ENCODE results near the gene GRIA4.

The GRIA4 gene

DNA sequence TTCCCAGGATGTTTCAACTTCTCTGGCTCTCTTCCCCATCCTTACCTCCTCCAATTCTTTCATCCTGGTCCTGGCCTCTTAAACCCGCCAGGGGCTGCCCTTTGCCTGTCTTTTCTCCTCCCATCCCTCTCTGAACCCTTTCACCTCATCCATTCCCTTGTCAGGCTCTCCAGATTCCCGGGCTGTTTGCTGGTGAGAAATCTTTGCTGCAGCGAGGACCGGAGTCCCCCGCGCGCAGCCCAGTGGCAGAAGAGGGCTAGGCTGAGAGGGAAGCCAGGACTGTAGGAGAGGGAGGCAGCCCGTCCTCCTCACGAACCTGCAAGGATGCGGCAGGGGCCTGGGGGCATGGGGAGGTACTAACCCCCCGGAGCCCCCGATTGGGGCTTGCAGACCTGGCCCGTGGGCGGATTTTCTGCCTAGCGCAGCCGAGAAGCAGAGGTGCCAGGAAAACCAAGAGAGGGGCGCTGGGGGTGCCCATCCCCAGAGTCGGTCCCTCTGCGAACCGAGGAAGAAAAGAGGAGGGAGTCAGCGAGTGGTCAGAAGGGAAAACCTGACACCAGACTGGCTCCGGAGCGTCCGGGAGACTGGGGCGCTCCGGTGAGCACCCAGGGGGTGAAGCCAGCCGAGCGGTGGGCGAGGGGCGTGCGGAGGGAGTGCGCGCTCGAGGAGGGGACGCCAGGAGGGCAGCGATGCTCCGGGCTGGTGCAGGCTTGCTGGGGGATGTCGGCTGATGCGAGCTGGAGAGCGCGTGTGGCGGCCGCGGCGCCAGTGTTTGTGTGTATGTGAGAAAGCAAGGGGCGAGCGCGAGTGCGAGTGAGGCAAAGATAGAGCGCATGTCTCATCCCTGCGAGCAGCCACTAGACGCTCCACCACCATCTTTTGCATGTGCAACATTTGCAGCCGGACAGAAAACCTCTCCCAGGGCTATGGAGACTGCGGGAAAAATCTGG lies at the start of gene GRIA4:
Gene GRIA4 (plus strand): TSS at position 242 of the 950 bp plus-strand sequence. CDS start 925 bp downstream, outside the sequence.
- no peak for DNase-seq

DNA sequence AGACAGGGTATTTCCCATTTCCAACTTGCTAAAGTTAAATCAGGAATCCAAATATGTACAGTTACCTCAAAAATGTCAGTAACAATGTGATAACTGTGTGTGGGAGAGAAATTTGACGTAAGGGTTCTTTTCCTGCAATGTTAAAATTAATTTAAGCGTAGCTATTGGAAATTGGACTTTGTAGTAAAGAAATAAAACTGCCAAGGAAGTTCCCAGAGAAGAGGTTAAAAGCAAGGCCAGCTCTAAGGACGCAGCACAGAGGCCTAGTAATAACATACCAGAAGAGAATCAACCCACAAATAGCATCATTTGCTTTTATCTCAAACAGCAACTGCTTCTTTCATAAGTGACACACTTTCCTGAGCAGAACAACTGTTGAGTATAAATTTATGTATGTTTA lies 36.8 kb upstream of the GRIA4 start:
- no peak for DNase-seq

DNA sequence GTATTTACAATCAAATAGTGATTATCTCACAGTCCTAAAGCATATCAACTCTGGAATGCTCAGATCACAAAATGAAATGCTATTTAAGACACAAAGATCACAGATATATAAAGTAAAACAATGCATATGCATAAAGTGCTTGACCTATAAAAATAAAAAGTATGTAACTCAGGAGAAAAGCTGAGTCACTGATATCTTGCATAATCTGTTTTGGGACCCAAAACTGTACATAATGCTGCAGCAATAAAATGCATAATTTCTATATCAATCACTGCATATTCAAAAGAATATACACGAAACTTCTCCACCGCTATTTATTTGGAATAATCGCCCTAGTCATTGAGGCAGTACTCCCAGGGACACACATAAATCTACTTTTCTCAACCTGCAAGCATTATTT lies 34.9 kb upstream of the GRIA4 start:
- no peak for DNase-seq

DNA sequence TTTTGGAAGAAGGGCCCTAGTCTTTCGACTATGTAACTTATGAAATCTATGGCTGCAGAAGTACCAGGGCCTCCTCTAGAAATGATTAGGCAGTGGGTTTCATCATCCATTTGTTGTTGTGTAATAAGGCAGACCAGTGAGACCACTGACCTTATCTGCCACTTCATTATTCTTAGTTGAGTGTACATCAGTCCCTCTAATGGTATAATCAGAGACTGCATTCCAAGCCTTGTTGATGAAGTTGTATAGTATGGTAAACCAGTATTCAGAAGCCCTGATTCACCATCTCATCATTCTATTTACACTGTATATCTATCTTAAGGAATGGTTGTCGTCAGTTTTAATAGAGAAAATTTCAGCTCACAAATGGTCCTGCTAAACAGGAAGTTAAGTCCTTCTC lies 32.2 kb upstream of the GRIA4 start:
- DNase-seq: no peak

DNA sequence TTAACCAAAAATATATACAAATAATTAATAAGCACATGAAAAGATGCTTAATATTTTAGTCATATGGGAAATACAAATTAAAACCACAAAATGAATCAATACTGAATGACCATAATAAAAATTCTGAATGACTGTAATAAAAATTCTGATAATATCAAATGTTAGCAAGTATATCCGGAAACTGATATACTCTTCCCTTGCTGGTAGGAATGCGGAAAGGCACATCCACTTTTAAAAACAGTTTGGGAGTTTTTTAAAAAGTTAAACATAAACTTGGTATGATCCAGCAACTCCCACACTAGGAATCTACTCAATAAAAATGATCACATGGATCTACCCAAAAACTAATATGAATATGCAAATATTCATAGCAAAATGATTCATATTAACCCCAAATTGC lies 30.8 kb upstream of the GRIA4 start:
- DNase-seq: no peak

DNA sequence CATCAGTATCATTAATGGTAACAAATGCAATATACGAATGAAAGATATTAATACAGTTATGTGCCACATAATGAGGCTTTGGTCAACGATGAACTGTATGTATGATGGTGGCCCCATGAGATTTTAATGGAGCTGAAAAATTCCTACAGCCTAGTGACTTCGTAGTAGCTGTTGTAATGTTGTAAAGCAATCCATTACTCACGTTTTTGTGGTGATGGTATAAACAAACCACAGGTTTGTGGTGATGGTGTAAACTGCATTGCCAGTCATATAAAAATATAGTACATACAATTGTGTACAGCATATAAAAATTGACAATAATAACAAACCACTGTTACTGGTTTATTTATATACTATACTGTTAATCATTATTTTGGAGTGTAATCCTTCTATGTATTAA lies 27.4 kb upstream of the GRIA4 start:
- DNase-seq: no peak

DNA sequence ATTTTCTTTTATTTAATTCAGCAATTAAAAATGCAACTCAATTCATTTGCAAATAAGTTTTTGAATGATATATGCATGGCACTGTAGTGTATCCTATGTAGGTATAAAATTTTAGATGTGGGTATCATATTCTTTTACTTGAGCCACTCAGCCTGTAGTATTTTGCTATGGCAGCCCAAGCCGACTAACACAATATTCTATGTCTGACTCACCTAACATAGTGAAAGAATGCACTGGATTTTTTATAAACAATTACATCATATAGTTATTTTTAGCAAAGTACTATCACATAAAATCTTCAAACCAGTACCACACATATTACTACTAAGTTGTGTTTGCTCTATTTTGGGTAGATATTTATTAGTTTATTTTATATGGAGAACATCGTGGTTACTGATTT lies 21.9 kb upstream of the GRIA4 start:
- DNase-seq: no peak

DNA sequence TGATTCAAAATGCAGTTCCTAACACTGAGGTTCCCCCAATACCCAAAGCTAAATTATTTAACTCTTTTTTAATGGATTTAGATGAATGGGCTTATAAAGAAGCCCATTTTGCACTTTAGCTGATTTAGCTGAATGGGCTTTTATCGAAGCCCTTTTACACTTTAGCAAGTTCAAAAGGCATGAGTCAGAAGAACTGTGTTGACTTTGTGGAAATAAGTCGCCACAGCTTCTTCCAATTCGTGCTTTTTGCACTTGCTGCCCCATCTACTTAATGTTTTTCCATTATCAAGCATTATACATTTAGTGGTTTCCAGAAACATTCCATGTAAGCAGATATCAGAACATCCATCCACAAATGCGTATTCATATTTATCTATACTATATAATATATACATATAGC lies 20.5 kb upstream of the GRIA4 start:
- no peak for DNase-seq

DNA sequence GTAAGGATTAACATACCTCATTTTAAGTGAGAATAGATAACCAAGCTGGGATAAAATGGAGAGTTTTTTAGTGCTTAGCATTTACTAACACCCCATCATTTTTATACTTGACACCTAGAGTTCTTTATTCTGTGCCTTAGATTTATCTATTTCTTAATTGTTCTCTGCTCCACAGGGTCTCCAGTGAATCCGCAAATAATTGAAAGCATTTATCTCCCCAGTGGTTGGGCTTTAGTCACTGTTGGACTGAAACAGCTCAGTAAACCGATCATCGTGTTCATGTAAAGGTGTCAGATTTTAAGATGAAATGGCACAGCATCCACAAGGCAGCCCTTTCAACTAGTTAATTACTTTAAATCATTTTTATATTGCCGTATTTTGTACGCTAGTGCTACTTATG lies 17.8 kb upstream of the GRIA4 start:
- DNase-seq: no peak

DNA sequence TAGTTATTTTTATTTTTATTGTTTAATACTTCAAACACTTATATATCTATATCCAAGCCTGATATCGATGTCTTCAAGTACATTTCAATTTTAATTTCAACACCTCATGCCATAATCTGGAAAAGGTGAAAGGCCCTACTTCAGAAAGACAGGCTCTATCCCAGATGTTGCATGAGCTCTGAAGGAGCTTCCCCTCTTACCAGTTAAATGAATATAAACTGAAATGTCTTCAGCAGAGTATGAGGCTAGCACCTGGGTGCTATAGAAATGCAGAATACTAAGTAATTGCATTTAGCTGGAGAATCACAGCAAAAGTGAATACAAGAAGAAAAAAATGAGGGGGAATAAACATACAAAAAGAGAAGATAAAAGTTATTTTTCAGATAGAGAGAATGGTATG lies 11.5 kb upstream of the GRIA4 start:
- DNase-seq: no peak

DNA sequence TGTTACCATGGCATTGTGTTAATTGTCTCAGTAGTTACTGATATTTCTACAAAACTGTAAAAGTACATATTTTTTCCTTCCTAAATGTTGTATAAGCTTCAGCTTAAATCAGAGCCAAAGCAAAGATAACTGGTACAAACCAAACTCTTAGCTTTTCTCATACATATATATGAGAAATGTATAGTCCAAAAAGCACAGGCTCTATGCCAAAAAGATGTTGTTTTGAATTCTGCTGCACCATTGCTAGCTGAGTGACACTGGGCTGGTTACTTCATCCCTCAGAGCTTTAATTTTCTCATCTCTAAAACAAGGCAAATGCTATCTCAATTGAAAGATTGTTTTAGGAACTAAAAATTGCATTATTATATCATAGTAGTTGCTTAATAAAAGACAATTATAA lies 6.7 kb upstream of the GRIA4 start:
- no peak for DNase-seq

DNA sequence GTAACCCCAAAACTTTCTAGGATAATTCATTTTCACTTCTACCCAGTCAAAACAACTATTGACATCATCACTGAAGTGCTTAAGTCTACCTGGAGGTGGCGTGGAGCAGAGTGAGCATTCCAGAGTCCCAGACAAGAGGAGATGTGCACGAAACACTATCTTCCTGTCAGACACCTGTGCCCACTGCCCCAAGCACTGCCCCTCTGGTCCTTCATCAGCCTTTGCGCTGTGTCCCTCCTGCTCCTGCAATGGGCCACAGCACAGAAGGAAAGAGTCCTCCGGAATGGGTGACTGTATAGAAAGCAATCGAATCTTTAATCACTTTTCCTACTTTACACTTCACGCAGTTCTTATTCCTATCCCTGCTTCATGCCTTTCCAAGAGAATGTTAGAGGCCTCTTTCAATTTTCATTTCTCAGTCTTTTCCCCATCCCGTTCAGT lies 512 bp upstream of the GRIA4 start:
- DNase-seq: no peak

DNA sequence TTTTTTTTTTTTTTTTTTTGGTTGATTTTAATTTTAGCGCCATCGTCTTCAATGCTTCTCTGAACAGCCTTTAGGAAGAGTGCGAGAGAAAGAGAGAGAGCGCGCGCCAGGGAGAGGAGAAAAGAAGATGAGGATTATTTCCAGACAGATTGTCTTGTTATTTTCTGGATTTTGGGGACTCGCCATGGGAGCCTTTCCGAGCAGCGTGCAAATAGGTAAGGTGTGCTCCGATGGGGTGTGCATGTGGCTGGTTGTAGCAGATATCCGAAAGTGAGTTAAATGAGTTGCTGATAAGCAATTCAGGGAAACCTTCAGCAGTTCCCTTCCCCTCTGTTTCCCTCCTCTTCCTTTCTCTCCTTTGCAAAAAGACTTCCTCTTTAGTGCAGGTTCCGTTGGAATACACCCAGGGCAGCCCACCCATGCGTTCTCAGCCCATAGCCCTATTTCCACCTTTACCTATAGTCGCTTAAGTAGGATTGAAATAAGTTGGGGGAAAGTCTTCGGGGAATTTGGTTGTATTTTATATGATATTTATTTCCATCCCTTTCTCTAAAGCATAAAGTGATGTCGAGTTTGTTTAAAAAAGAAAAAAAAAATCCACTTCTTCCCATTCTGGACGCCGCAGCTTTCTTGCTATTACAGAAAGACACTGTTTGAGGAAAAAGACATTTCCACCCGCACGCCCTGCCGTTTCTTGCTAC lies 1.1 kb downstream of the GRIA4 start:
- no peak for DNase-seq

DNA sequence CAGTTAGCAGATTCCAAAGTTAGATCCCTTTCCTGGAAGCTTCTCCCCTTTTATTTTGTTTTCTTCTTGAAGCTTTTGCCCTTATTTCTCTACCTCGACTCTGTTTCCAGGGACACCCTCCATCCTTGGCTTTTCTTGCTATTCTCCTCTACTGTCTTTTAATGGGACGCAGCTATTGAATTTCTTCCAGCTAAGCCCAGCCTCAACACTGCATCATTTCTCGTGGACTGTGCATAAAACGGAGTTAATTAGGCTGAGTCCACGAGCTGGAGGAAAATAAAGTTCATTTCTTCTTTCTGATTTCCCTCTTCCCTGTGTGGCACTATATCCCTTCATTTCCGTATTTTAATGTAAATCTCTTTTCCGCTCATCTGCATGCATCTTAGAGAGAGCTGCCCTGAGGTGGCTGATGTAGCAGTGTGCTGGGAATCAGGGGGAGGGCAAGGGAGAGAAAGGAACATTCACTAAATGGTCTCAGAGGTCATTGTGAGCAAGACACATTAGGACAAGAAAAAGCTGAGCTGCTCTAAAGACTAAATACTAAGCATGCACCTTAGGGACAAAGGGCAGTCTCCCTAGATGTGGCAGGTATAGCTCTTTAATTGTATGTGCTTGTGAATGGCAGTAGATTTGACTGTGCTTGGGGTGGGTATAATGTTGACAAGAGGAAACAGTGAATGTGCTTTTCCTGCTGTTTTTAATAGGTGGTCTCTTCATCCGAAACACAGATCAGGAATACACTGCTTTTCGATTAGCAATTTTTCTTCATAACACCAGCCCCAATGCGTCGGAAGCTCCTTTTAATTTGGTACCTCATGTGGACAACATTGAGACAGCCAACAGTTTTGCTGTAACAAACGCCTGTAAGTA lies 1.9 kb downstream of the GRIA4 start:
- no peak for DNase-seq

DNA sequence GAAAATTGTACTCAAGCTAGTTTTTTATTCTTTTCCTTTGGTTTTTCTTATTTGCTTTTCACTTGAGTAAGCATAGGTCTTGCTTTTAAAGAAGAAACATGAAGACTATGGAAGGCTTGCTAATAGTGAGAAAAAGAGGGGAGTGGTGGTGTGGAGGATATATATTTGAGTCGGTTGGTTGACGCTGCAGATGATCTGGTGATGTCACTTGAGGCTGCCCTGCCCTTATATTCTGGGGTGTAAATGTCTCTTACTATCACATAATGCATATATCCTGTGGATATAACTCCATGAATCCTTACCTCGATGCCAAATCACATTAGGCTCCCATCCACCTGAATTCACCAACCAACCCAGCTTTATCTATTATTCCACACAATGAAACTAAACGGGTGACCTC lies 2.9 kb downstream of the GRIA4 start:
- DNase-seq: no peak

DNA sequence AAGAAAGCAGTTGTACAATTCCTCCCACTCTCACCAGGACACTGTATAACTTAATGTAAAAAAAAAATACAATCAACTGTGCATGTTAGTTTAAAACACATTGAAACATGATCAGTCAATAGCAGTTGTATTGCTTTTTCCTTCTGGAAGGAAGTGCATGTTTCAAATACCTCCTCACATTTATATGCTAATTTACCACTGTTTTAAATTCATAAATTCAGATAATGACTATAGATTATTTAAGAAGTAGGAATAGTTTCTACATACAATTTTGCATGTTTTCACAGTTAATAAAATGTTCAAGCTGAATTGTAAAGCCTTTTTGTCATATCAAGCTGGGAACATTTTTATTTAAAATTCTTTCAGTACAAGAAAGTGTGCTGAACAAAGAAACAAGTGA lies 3.3 kb downstream of the GRIA4 start:
- no peak for DNase-seq

DNA sequence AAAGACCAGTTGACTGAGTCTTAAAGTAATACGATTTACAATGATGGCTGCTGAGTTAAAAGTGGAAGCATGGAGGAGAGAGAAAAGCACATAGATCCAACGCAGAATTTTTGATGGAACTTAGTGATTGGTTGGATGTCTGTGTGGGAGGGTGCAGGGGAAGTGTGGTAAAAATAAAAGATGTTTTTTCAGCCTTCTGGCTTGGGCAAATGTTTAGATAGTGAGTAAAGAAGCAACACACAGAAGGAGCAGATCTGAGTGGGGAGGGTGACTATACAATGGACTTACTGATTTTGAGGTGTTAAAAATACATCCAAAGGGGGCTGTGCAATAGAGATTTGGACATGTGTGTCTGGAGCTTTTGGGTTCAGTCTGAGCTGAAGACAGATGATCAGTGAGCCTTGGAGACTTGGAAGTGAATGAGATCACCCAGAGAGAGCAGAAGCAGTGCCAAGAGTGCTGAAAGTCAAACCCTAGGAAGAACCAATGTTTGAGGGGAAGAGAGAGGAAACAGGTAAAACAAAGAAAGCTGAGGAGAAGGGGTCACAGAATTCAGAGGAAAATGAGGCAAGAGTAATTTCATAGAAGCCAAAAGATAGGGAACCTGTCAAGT lies 8.6 kb downstream of the GRIA4 start:
- DNase-seq: no peak

DNA sequence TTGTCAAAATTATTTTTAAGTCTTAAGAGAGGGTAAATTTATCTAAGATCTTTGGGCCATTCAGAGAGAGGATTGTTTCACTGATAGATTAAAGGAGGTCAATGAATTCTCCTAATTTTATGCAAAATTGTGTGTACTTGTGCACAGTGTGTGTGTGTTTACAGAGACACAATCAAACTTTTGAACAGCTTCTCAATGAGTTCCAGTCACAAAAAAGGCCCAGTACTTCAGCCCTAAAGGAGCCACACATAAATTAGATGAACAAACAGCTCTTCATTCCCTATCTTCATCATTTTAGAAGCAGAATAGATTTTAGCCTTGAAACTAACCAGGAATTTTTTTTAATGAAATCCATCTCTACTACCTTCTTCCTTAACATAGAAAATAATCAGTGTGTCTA lies 9.7 kb downstream of the GRIA4 start:
- DNase-seq: no peak

DNA sequence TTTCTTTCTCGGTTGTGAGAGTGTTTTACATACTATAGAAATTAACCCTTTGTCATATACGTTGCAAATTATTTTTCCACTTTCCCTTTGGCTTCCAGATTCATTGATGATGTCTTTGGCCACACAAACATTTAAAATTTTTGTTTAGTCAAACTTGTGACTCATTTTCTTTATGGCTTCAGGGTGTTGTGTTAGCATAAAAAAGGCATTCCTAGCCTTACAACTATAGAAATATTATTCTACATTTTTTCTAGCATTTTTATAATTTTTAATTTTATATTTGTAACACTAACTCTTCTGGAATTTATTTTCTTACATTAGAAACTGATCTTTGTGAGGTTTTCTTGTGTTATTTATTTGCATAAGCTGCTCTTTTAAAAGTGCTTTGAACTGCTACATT lies 12.1 kb downstream of the GRIA4 start:
- DNase-seq: no peak

DNA sequence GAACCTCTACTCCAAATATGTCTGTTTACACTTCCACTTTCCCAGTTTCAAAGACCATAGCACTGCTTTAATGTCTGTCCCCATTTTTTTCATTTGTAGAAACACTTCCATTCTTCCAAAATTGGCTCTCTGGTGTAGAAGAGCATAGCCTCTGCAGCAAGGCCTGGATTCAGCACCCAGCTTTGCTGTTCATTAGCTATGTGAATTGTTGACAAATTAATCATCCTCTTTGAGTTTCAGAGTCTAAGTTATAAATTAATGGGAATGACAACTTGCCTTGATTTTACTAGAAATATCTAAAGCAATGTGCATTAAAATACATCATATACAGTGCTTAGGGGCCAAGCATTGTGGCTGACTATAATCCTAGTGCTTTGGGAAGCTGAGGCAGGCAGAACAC lies 22.4 kb downstream of the GRIA4 start:
- no peak for DNase-seq

DNA sequence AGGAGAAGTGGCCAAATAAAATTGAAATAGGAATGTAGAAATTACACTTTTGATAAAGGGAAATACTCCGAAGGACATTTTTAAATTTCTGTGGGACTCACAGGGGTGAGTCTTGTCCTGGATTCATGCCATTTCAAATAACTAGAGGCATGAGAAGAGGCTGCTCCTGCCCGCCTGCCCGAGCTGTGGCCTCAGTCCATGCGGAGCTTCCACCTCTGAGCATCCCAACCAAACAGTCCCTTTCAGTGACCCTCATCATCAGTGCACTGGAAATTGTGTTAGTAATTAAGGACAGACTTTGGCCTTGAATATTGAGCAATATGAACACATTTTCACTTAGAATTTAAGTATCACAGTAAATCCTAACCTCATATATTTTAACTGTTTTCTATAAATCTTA lies 25.6 kb downstream of the GRIA4 start:
- DNase-seq: no peak

DNA sequence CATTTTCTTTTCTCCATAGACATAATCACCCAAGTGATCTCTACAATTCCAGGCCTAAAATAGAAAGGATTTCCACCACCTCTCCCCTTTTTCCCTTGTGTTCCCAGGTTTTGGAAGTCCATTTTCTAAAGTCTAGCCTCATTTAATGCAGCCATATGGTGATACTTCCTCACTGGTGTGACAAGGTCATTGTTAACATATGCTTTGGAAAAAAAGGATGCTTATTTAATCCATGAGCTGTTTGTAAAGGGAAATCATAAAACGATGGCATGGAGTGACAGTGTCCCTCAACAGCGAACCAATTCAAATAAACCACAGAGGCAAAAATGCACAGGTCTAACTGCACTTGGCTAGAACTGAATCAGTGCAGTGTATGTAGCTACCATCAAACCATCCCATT lies 26.6 kb downstream of the GRIA4 start:
- DNase-seq: no peak

DNA sequence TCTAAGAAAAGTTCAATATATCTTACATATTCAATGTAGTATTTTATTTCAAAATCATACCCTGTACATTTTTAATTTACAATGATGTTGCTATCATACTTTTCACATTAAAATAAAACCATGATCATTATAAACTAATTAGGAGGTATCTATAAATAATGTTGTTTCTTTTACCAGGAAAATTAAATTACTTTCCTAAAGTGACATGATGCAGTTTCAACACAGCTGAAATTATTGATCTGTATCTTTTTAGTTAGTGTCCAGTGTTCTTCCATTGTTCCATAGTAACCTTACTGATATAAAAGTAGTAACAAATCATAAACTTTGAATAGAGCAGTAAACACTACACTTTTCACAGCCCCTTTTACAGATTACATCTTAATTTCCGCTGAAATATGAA lies 29.7 kb downstream of the GRIA4 start:
- no peak for DNase-seq

Measured in NCI-H187 (cell line).